Coronary artery (tissue), 2 donors: ENCODE measurements around the gene ETV6.

Experiments
- DNase-seq: peaks from one replicate; pipeline ENCODE4 v3.0.0-alpha.2; 2017; ENCODE audit warnings: low spot score
- H3K27ac ChIP-seq, 2 donors: fragments of 200-600 bp; sonication (generic); one replicate each; pipeline ENCODE4 v1.5.1; 2016 to 2019
- H3K4me3 ChIP-seq: fragments of 200-600 bp; sonication (generic); 2 replicates; pipeline ENCODE4 v1.5.1; 2016; ENCODE audit warnings: mild to moderate bottlenecking, moderate library complexity
- TF ChIP-seq, protein P1 (sequence below): fragments of 200-600 bp; sonication (generic); IDR thresholded peaks from one replicate; pipeline ENCODE4 v1.5.1; 2019; ENCODE audit warnings: antibody characterized with exemption

Gene ETV6

DNA sequence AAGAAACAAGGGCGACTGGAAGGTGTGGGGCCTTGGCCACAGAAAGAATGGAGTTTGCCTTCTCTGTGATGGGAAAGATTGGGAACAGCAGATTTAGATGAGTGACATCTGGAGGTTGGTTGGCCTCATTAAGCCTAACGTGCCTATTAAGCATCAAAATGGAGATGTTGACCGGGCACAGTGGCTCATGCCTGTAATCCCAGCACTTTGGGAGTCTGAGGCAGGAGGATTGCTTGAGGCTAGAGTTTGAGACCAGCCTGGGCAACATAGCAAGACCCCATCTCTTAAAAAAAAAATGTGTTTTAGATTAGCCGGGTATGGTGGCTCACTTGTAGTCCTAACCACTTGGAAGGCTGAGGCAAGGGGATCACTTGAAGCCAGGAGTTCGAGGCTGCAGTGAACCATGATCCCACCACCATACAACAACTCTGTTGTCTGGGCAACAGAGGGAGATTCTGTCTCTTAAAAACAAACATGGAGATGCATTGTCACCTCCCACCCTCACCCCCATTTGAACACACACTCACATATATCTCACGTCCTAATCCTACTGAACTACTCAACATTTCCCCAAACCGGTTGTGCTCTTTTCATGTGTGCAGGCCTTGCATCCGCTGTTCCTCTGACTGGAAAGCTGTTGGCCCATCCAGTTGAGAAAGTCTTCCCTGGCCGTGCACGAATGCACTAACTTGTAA, 172.1 kb downstream of the ETV6 start:
- no peak for DNase-seq
- TF ChIP-seq, protein P1, sequence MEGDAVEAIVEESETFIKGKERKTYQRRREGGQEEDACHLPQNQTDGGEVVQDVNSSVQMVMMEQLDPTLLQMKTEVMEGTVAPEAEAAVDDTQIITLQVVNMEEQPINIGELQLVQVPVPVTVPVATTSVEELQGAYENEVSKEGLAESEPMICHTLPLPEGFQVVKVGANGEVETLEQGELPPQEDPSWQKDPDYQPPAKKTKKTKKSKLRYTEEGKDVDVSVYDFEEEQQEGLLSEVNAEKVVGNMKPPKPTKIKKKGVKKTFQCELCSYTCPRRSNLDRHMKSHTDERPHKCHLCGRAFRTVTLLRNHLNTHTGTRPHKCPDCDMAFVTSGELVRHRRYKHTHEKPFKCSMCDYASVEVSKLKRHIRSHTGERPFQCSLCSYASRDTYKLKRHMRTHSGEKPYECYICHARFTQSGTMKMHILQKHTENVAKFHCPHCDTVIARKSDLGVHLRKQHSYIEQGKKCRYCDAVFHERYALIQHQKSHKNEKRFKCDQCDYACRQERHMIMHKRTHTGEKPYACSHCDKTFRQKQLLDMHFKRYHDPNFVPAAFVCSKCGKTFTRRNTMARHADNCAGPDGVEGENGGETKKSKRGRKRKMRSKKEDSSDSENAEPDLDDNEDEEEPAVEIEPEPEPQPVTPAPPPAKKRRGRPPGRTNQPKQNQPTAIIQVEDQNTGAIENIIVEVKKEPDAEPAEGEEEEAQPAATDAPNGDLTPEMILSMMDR: no peak
- Histone ChIP-seq H3K27ac (peak overlapping the region in 1 of 2 donors; percentile 47), H3K4me3 (no peak overlapping the region)

DNA sequence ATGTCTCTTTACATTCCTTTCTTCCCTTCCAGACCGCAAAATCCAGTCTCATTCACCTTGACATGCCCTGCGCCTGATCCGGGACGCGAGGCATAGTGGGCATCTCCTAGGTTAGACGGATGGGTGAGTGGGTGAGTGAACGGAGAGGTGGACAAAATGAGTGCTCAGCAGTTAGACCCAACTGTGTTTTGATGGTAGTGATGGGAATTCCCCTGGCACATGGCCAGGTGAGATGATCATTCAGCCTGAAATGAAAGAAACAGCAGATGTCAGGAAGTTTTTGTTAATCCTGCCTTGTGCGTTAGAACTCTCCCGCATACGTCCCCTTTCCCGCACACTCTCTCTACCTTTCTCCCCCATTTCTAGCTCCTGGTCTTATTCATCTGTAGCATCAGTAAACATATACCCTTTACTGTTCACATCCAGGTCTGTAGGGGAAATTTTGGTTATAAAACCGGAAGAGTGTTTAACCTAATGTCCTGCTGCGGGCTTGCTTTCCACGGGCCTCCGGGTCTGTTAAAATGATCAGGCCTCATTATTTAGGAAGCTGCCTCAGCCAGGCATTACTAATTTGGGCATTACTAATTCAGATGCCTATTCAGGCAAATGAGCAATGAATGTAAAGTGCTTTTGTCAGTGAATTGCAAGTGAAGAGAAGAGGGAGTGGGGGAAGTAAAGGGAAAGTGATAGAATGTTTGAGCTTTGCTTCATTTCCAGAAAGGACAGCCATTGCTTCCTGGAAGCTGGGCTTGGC, 172.8 kb downstream of the ETV6 start:
- no peak for DNase-seq
- no peak overlapping the region for H3K4me3 ChIP-seq
- H3K27ac ChIP-seq: peak overlapping the region in 1 of 2 donors; percentile 47
- TF ChIP-seq, protein P1: no peak

DNA sequence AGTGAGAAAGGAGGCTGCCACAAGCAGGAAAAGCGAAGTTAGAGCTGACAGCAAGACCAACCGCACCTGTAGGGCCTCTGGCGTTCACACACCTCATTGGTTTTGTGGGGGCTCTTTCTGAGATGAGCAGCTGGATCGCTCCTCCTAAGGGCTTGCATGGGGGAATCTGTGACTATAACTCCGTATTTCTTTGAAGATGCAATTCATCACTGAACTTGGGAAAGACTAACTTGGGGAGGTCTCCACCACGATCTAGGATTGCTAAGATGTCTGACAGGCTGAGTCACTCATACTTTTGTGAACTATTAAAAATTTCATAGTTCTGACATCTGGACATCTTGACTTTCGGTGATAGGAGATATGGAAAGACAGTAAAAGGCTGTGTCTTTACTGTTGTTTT, 173.6 kb downstream of the ETV6 start:
- Histone ChIP-seq H3K4me3 (no peak overlapping the region), H3K27ac (peak overlapping the region in 1 of 2 donors; percentile 47)
- TF ChIP-seq, protein P1: no peak
- no peak for DNase-seq

DNA sequence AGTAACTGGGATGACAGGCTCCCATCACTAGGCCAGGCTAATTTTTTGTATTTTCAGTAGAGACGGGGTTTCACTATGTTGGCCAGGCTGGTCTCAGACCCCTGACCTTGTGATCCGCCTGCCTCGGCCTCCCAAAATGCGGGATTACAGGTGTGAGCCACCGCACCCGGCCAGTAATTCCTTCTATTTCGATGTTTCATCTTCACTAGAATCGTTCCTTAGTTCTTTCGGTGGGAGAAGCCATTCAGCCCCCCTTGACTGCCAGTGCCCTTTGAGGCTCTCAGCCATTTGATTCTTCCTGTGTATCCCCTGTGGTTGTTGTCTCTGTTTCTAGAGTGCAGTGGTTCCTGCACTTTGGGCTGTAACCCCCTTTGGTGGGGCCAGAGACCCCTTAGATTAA, 174.1 kb downstream of the ETV6 start:
- Histone ChIP-seq H3K27ac (no peak overlapping the region), H3K4me3 (no peak overlapping the region)
- TF ChIP-seq, protein P1: no peak

DNA sequence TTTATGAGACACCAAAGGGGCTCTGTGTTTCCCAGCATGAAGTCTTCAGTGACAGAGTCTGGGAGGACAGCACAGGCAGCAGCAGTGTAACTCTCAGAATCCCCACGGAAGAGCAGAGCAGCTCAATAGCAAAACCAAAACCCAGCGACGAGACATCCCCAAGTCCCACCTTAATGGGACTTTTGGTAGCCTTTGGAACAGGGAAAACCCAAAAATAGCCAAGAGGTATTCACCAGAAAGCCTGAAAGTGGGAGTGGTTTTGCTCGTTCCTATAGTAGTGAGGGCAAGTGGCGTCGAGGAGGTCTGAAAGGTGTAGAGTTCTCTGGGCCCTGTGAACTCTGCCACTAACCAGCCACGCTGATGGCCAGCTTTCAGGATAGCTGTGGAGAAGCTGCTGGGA, 174.6 kb downstream of the ETV6 start:
- no peak for DNase-seq
- TF ChIP-seq, protein P1: no peak
- H3K4me3 ChIP-seq: no peak overlapping the region
- peak overlapping the region in 1 of 2 donors; percentile 22 for H3K27ac ChIP-seq

More for the DNA sequence above, 174.1 kb downstream of the ETV6 start:
- no peak for DNase-seq

DNA sequence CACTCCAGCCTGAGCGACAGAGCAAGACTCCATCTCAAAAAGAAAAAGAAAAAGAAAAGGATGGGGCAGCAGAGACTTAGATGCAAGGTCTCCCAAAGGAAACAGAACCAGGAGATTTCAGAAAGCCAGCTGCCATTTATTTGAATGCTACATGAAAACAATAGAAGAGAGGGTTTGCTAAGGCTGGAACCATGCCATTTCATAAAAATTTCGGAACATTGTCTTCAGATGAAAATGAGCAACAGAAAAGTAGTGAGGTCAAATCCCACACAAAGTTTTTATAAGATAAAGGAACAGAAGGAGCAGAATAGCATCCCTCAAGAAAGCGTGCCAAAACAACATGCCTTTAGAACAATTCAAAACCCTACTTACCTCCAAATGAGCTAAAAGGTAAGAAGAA, 175.3 kb downstream of the ETV6 start:
- TF ChIP-seq, protein P1: no peak
- no peak for DNase-seq
- no peak overlapping the region for H3K4me3 ChIP-seq
- no peak overlapping the region for H3K27ac ChIP-seq

DNA sequence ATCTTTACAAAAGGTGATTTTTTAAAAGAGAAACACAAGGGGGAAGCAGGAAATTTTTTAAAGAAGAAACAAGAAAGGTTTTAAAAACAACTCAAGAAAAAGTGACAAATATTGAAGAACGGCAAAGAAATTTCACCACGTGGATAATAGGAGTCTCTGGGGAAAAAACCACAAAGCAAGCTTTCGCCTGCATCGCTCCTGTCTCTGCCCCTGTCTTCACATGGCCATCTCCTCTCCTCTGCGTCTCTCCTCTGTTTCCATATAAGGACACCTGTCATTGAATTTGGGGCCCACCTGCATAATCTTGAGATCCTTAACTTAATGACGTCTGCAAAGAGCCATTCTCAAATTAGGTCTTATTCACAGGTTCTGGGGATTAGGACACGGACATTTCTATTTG, 175.8 kb downstream of the ETV6 start:
- TF ChIP-seq, protein P1: no peak
- H3K27ac ChIP-seq: peak overlapping the region in 1 of 2 donors; percentile 41
- no peak overlapping the region for H3K4me3 ChIP-seq
- no peak for DNase-seq
